GM21515 (cell line): ENCODE measurements around the gene PLEKHH1.
"Not testable (repeated sequence)": the region's sequence is repeated elsewhere in the genome, so short reads cannot be mapped to it uniquely, and the experiment has no call there.

Source experiments
- ATAC-seq: cut with Tn5 transposase; IDR thresholded peaks from one replicate; pipeline ENCODE4 v1.9.1; 2021; ENCODE audit not compliant: unreplicated experiment

PLEKHH1 gene

GRCh38 chr14:67579636-67580035 lies 46.5 kb downstream of the PLEKHH1 start:
- no peak for ATAC-seq

GRCh38 chr14:67580336-67581171 lies 47.5 kb downstream of the PLEKHH1 start:
- no peak for ATAC-seq

- no peak for ATAC-seq
Observed at GRCh38 chr14:67581643-67582042, 48.6 kb downstream of the PLEKHH1 start.

DNA sequence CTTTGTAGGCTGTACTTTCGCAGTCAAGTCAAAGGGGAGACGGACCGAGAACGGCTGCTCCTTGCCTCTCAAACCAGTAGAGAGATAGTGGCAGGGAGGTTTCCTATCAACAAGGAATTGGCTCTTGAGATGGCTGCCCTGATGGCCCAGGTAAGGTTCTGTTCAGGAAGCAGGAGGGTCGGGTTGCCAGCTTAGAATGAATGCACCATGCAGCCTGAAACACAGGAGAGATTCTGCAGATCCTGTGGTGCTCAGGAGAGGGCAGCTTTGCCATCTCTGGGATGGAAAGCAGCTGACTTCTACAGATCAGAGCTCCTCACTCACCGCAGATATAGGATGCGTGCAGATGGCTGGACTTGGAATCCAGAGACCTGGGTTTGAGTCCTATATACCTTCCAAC lies 49.0 kb downstream of the PLEKHH1 start:
- ATAC-seq = no peak

- ATAC-seq = no peak
Observed at GRCh38 chr14:67583711-67584644, 50.9 kb downstream of the PLEKHH1 start.

- no peak for ATAC-seq
Observed at GRCh38 chr14:67584978-67585377, 51.9 kb downstream of the PLEKHH1 start.

DNA sequence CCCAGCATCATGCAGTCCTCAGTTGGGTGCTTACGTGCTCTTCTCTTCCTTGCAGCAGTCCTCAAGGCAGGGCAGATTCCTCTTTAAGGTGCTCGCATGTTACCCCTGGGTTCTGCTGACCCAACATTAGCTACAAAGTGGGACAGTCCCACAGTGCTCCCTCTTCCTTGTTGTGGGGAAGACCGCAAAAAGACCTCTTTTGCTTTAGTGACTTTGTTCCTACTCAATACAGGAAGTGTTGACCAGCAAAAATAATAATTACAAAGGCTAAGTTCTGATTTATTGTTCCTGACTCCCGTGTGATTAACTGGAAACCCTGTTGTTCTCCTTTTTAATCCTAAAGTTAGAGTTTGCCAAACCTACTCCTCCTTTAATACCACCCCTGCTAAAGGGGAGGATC lies 53.3 kb downstream of the PLEKHH1 start:
- no peak for ATAC-seq

GRCh38 chr14:67589204-67589770 lies 56.2 kb downstream of the PLEKHH1 start:
- no peak for ATAC-seq

- not testable (repeated sequence) for ATAC-seq
Observed at GRCh38 chr14:67593650-67594049, 60.6 kb downstream of the PLEKHH1 start.

DNA sequence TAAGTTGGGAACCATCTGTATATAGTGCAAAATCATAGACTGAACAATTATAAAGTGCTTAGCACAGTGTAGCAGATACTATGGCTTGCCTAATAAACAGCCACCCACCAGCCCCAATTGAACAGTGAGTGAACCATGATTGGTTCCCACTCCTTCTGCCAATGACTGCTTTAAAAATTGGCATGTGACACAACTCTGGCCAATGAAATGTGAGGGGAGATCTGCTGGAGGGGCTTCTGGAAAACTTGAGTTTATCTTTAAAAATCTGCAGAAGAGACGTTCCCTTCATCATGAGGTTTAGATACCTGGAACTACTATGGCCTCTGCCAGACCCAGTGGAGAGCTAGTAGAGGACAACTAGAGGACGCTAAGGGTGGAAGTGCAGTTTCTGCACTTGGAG lies 62.3 kb downstream of the PLEKHH1 start:
- ATAC-seq = no peak

GRCh38 chr14:67599698-67600561 lies 66.8 kb downstream of the PLEKHH1 start, which contains the start of gene PIGH:
Gene PIGH (minus strand): TSS chr14:67600268. CDS start chr14:67600203, 65 bp downstream.
- peak; percentile 87 for ATAC-seq

- not testable (repeated sequence) for ATAC-seq
Observed at GRCh38 chr14:67600562-67600974, 67.5 kb downstream of the PLEKHH1 start.

GRCh38 chr14:67602076-67602475 lies 69.0 kb downstream of the PLEKHH1 start:
- no peak for ATAC-seq

DNA sequence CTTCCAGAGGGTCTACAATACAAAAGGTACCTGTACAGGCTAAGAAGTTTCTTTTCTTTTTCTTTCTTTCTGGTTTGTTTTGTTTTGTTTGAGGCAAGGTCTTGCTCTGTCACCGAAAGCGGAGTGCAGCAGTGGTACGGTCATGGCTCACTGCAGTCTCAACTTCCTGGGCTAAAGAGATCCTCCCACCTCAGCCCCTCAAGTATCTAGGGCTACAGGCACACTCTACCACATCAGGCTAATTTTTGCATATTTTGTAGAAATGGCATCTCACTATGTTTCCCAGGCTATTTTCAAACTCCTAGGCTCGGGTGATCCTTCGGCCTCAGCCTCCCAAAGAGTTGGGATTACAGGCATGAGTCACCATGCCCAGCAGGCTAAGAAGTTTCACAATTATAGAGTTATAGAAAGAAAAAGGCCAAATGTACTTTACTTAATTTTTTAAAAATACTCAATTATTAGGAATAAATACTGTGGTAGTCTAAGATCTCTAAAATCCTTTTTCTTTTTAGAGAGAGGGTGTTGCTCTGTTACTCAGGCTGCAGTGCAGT lies 70.0 kb downstream of the PLEKHH1 start:
- peak; percentile 77 for ATAC-seq

GRCh38 chr14:67607646-67608045 lies 74.6 kb downstream of the PLEKHH1 start:
- ATAC-seq = no peak

DNA sequence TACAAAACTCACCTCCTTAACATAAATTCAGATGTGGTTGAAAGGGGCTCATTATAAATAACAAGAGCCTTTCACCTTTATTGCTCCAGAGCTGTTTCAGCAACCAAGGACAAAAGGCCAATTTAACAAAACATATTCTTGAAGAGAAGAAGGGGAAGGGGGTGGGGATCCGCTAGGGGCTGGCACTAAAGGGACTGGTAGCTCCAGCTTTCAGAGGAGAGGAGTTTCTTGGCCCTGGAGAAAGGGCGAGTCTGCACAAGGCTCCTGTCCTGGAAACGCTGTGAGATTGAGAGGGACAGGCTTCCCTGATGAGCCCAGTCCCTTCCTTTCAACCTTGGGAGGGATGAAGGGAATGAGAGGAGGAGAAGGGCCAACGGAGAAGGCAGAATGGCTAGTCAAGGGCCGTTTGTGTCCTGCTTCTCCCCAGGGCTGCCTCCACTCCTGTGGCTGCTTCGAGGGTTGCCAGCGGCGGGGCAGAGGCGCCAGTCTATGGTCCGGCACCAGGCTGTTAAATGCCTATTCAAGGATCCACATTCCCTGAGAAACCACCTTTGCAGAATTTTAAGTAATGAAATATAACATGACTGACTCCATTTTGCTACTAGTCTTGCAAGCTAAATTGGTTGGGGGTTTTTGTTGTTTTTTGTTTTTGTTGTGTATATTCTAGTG lies 76.7 kb downstream of the PLEKHH1 start:
- no peak for ATAC-seq

DNA sequence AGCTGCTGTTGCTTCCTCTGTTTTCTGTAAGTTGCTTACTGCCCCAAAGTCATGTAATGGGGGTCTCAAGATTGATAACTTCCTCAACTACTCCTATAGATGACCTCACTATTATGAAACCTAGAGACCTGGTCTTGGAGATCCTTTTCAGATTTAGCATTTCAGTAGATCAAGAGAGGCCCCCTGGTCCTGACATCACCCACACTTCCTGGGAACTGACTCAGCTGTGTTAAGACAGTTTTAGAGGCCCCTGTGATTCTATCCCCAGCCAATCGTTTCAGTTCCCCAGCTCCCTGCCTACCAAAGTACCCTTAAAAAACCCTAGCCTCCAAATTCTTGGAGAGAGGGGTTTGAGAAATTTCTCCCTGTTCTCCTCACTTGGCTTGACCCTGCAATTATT lies 77.4 kb downstream of the PLEKHH1 start:
- no peak for ATAC-seq

GRCh38 chr14:67618617-67619063 lies 85.5 kb downstream of the PLEKHH1 start:
- ATAC-seq = no peak

DNA sequence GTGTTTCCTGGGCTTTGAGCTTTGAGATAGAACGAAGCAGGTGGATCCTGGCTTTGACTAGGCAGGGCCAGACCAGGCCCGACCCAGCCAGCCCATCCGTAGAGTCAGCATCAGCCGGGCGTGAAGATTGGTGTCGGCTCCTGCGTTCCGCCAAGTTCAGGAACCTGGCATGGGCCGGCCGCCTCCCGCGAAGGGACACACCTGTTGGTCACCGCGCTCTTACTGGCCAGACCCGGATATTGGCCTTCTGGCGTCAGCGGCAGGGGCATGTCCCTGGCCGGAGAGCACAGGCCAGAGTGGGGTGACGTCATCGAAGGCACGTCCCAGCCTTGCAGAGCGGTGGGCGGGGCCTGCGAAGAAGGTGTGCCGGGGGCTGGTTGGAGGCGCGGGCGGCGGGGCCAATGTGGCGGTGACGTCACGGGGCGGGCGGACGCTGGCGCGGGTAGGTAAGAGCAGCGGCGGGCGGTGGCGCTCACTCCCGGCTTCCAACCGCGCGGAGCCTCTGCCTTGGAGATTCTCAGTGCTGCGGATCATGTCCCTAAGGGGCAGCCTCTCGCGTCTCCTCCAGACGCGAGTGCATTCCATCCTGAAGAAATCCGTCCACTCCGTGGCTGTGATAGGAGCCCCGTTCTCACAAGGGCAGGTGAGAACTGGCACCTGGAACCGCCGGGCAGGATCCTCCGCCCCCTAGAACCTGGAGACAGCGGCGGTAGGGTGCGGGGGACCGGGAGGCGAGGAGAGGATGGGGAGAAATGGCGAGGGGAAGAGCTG lies 86.5 kb downstream of the PLEKHH1 start, which contains the start of gene ARG2:
Gene ARG2, plus strand, starts transcription at position 475 of the 771 bp plus-strand sequence. Its CDS starts 58 bp downstream, at position 533.
- ATAC-seq = peak; percentile 90
